ENCODE measurements around the gene EPB41L2. TPM values are rescaled to one million over a fixed set of nuclear protein-coding genes. Genes with fewer than 3 reads are reported as not detected.

The EPB41L2 gene
- total RNA-seq, 2 donors from 2014 or later, result 41.9 to 47.2 TPM

DNA sequence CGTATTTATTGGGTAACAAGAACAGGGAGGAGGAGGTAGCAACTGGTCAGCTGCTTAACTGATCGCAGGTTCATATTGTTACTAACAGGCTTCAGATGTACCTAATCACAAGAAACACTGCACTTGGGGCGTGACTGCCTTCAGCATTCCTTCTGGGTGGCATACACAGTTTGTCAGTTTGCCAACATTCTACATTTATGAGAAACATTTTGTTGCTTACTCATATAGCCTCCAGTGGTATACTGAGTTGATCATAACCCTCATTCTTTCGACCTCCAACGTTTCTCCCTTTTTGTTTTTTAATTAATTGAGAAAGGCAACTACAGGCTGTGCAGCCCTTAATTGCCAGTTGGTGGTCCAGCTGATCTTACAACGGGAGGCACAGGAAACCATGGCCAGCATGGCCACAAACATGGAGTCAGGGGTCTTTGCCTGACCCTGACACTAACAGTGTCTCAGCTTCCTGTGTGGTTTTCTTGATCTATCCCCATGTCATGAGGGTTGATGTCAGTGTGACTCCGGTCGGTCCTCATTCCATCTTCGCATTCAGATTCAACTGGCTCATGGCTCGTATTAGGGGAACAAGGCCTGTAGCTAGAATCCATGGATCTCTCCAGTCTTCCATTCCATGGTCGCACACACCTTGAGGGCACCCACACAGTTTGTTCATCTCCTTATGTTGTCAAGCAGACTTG, 9.4 kb downstream of the EPB41L2 start:
- no peaks in the 10 kb centered on the region for H3K4me1 ChIP-seq
- no peak overlapping the region for H3K27ac ChIP-seq
- H3K36me3 ChIP-seq, result no peaks in the 10 kb centered on the region
- H3K9me3 ChIP-seq, result peaks cover 4 to 34% of the 10 kb centered on the region in 2 donors
- no peak for DNase-seq (ENCODE audit: low spot score)
- no peaks in the 10 kb centered on the region for H3K27me3 ChIP-seq
- no peak overlapping the region for H3K4me3 ChIP-seq
- TF ChIP-seq, protein P1, sequence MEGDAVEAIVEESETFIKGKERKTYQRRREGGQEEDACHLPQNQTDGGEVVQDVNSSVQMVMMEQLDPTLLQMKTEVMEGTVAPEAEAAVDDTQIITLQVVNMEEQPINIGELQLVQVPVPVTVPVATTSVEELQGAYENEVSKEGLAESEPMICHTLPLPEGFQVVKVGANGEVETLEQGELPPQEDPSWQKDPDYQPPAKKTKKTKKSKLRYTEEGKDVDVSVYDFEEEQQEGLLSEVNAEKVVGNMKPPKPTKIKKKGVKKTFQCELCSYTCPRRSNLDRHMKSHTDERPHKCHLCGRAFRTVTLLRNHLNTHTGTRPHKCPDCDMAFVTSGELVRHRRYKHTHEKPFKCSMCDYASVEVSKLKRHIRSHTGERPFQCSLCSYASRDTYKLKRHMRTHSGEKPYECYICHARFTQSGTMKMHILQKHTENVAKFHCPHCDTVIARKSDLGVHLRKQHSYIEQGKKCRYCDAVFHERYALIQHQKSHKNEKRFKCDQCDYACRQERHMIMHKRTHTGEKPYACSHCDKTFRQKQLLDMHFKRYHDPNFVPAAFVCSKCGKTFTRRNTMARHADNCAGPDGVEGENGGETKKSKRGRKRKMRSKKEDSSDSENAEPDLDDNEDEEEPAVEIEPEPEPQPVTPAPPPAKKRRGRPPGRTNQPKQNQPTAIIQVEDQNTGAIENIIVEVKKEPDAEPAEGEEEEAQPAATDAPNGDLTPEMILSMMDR (IDR thresholded peaks at IDR 0.05), result no peak

DNA sequence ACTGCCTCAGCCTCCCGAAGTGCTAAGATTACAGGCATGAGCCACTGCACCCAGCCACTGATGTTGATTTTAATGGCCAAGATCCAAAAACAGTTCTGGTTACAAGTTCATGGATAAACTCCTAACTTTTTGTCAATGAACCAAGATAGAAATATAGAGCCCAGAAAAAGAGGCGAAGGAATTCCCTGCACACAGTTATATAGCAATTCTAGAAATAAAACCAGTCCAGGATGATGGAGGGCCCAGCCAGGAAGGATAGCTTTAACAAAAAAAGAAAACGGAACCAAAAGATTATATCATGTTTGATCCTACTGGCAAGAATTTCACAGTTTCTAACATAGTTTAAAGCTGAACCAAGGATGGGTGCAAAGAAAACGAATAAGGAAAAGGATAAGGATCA, 10.9 kb downstream of the EPB41L2 start:
- DNase-seq (ENCODE audit: low spot score), result no peak
- H3K36me3 ChIP-seq, result no peaks in the 10 kb centered on the region
- TF ChIP-seq, protein P1 (IDR thresholded peaks at IDR 0.05), result no peak

GRCh38 chr6:131051341-131051740, 11.7 kb downstream of the EPB41L2 start:
- TF ChIP-seq, protein P1 (IDR thresholded peaks at IDR 0.05), result no peak
- H3K27me3 ChIP-seq, result no peaks in the 10 kb centered on the region
- no peak for DNase-seq (ENCODE audit: low spot score)

More for the DNA sequence above, 10.9 kb downstream of the EPB41L2 start:
- H3K27me3 ChIP-seq, result no peaks in the 10 kb centered on the region
- peaks cover 4 to 34% of the 10 kb centered on the region in 2 donors for H3K9me3 ChIP-seq
- H3K4me1 ChIP-seq, result no peaks in the 10 kb centered on the region
- no peak overlapping the region for H3K27ac ChIP-seq
- H3K4me3 ChIP-seq, result no peak overlapping the region

DNA sequence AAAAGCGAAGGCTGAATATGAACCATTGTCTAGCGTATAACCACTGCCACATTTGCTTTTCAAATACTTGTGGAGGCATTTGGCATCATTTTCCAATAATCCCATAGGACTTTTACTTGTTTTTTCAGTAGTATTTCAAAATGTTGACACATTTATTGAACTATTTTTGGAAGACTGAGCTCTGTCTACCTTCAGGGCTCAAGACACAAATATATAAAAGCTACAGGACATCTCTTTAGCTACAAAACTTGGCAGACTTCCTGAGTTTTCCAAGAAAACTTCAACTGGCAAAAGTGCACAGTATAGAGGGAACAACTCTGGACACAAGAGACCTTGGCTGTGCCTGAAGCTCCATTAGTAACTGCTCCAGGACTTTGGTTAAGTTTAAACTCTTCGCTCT, 13.4 kb downstream of the EPB41L2 start:
- Histone ChIP-seq H3K27me3 (no peaks in the 10 kb centered on the region), H3K4me1 (no peaks in the 10 kb centered on the region), H3K36me3 (no peaks in the 10 kb centered on the region), H3K4me3 (no peak overlapping the region), H3K27ac (no peak overlapping the region), H3K9me3 (peaks cover 4 to 13% of the 10 kb centered on the region in 2 donors)
- no peak for DNase-seq (ENCODE audit: low spot score)
- TF ChIP-seq, protein P1 (IDR thresholded peaks at IDR 0.05), result no peak

More at GRCh38 chr6:131051341-131051740, 11.7 kb downstream of the EPB41L2 start:
- no peak overlapping the region for H3K27ac ChIP-seq
- H3K4me3 ChIP-seq, result no peak overlapping the region
- no peaks in the 10 kb centered on the region for H3K36me3 ChIP-seq
- no peaks in the 10 kb centered on the region for H3K4me1 ChIP-seq
- H3K9me3 ChIP-seq, result peaks cover 4 to 31% of the 10 kb centered on the region in 2 donors

DNA sequence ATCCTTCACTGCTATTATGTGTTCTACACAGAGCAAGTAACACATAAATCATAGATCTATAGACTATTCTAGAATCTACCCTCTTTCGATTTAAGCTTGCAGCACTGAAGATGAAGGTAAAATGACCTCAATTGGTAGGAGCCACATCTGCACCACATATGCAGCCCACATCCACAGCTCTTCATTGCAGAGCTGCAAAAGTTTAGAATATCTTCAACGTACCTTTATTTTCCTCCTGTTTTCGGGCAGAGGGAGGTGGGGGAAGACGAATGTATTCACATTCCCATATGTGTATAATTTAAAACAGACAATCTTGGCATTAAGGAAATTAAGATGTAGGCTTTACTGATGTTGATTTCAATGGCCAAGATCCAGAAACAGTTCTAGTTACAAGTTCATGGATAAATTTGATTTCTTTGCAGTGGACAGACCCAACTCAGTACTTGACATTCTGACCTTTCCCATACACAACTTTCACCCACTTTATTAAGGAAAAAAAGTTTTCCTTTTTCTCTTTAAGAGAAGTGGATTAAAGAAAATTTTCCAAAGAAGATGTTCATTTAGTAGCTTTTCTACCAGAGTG, 14.0 kb downstream of the EPB41L2 start:
- TF ChIP-seq, protein P1 (IDR thresholded peaks at IDR 0.05), result no peak
- no peak overlapping the region for H3K27ac ChIP-seq
- no peak overlapping the region for H3K4me3 ChIP-seq
- DNase-seq (ENCODE audit: low spot score), result no peak
- H3K27me3 ChIP-seq, result no peaks in the 10 kb centered on the region
- peaks cover 4 to 8% of the 10 kb centered on the region in 2 donors for H3K9me3 ChIP-seq
- H3K36me3 ChIP-seq, result no peaks in the 10 kb centered on the region
- no peaks in the 10 kb centered on the region for H3K4me1 ChIP-seq

All from right atrium auricular region (tissue), 2 donors.